ENCODE measurements around the gene BMI1.
A peak's percentile ranks its signal among the peaks of the same experiment; 100 is the strongest.

BMI1 gene

GRCh38 chr10:22319980-22320558 is 830 bp upstream of the BMI1 start:
- DNase-seq (ENCODE audit: low spot score) = no peak

- no peak for DNase-seq (ENCODE audit: low spot score)
Observed at GRCh38 chr10:22321156-22321923, 441 bp downstream of the BMI1 start.

- no peak for DNase-seq (ENCODE audit: low spot score)
Observed at GRCh38 chr10:22321924-22322640, 1.2 kb downstream of the BMI1 start.

GRCh38 chr10:22322641-22323160 is 1.8 kb downstream of the BMI1 start:
- DNase-seq (ENCODE audit: low spot score) = no peak

- DNase-seq (ENCODE audit: low spot score) = peak; percentile 74
Observed at GRCh38 chr10:22323538-22324305, 2.8 kb downstream of the BMI1 start.

- DNase-seq (ENCODE audit: low spot score) = no peak
Observed at GRCh38 chr10:22324413-22324812, 3.5 kb downstream of the BMI1 start.

DNA sequence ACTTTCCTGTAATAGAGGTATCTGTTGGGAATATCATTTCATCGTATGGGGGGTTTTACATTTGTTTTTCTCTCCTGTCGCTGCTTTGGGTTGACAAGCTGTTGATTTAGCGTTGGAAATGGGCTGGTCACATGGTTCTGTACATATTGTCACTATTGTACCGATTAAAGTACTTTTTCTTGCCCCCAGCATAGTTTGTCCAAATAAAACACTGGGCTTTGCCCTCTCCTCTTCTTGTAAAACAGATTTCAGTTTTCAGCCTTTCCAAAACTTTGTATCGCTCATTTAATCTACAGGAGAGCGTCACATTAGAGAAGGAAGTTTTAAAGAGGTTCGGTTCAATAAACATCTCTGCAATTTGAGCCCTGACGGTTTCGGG is 4.0 kb downstream of the BMI1 start:
- no peak for DNase-seq (ENCODE audit: low spot score)

DNA sequence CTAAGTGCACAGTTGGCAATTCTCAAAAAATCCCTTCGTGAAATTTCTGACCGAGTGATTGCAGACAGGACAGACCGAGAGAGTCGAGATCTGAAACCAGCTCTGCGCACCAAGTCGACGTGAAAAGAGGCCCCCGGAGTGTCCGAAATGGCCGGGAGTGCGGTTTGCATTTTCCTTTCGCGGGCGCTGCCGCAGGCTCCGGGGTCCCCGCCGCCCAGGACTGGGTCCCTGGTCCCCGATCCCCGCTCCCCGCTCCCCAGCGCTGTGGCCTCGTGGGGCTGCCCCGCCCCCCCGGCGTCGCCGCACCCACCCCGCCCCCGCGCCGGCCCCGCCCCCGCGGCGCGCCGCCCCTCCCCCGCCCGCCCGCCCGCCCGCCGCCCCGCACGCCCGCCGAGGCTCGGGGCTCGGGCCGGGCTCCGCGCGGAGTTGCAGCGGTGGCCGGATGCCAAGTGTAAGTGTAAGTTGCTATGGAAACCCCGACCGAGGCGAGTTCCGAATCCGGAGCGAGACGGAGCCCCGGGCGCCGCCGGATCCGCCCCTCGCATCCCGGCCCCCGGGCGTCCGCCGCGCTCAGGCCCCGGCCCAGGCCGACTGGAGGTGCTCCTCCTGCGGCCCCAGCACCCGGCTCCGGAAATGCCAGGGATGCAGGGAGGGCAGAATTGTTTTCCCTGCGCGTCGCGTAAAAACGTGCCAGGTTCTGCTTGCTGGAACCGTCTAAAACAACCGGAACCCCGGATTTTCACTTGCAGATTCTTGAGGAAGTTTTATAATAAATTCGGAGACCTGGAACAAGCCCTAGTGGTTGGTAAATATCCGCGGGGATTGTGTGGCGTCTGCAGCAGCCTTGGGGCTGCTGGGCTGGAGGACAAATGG is 4.6 kb downstream of the BMI1 start:
- DNase-seq (ENCODE audit: low spot score) = no peak

DNA sequence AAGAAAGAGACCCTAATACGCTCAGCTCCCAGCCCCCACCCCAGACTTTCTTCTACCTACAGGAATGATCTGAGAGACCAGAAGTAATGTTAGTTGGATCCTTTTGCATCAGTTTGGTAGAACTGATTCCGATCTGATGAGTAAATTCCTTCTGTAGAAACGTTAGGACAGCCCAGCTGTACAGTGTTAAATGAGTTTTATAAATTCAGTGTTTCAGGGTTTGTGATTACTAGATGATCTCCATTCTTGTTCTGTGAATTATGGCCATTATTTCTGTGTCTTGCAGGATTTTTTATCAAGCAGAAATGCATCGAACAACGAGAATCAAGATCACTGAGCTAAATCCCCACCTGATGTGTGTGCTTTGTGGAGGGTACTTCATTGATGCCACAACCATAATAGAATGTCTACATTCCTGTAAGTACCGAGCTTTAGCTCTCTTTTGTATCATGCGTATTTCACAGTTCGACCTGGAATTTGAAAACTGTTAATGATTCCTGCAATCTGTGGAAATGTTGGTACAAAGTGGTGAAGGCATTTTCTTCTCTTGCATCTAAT is 5.3 kb downstream of the BMI1 start:
- no peak for DNase-seq (ENCODE audit: low spot score)

DNA sequence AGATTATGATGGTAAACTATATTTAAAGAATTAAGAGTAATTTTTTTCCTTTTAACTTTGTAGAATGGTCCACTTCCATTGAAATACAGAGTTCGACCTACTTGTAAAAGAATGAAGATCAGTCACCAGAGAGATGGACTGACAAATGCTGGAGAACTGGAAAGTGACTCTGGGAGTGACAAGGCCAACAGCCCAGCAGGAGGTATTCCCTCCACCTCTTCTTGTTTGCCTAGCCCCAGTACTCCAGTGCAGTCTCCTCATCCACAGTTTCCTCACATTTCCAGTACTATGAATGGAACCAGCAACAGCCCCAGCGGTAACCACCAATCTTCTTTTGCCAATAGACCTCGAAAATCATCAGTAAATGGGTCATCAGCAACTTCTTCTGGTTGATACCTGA is 8.3 kb downstream of the BMI1 start:
- DNase-seq (ENCODE audit: low spot score) = no peak

DNA sequence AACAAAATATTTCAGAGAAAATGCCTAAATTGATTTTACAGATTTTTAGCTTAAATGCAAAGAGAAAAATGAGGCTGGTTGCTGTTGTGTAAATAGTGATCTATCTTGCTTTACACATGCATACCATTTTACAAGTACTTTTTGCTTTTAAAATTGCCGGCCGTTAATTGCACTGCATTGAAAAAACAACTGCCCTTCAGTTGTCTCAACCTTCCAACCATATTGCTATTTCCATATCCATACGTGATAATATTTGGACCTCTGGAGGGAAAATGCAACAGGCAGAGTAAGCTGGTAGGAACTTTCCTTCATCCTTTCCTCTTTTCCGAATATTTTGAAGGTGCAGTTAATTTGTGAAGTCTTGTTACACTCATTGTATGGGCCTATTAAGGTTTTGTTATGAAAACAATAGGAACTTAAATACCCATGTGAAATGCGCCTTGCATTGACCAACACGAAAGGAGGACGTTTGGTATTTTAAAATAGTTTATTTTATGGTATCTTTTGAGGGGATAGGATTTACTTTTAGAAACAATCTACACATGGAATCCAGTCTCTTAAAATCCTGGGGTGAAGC is 11.3 kb downstream of the BMI1 start:
- DNase-seq (ENCODE audit: low spot score) = no peak

GRCh38 chr10:22333167-22333974 is 12.5 kb downstream of the BMI1 start:
- no peak for DNase-seq (ENCODE audit: low spot score)

DNA sequence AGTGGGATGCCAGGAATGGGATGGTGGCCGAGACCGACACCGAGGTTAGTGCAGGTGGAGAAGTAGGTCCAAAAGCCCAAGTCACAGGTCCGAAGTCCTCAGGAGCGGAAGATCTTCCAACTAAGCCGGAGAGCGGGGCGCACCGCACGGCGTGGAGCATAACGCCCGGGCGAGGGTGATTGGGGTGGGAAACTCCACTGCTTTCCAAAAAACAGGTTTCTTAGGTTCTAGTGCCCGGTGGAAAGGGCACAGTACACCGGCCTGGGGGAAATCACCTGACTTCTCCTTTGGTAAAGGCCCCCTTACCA is 13.0 kb downstream of the BMI1 start:
- no peak for DNase-seq (ENCODE audit: low spot score)

- no peak for DNase-seq (ENCODE audit: low spot score)
Observed at GRCh38 chr10:22334414-22335172, 13.7 kb downstream of the BMI1 start.

GRCh38 chr10:22335173-22335933 is 14.5 kb downstream of the BMI1 start:
- DNase-seq (ENCODE audit: low spot score) = no peak

DNA sequence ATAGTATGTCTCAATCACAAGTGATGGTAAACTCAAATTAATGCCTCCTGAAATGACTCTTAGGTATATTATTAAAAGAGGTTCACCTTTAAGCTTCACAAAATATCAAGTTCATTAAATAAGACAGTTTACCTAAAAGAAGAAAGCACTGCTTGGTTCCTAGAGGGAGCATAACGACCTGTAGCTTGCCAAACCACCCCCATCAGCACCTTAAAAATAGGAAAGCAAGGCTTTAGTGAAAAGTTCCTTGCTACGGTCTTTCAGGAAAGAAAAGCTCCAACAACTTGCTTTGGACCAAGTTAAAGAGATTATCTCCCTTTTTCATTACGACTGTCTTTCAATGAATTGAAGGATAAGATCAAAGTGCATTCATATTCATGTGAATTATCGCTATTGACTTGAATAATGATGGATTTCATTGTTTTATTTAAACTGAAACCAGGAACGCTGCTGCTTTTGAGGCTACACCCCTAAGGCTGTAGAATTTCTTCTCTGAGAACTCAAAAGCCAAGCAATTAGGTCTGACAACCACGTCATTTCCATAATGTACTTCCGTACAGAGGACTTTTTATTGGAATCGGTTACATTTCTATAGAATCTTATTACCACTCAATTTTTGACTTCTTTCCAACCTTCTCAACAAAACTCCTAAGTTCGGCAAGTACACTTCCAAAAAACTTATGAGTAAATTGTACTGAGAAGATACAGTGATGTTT is 17.4 kb downstream of the BMI1 start:
- DNase-seq (ENCODE audit: low spot score) = no peak

DNA sequence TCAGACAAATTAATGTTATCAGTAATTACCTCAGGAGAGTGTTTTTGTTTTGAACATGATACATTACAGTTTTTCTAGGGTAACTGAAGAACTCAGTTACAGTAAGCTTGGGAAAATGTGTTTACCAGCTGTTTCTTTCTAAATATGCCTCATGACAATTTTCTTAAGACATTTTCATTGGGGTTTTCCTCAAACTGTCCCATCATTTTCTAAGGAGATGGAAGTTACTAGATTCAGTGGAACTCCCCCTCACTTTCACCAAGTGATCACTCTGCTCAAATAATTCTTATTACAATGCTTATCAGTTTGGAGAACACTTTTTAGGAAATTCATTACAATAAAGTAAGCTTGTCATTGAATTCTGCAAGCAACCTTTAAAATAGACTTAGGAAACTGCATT is 18.0 kb downstream of the BMI1 start:
- DNase-seq (ENCODE audit: low spot score) = no peak
